Smooth muscle cell of the brain vasculature (primary cell): ENCODE data around the gene FGF1.

Source experiments
- DNase-seq: peaks from one replicate; pipeline ENCODE4 v3.0.0-alpha.2; 2012; ENCODE audit warnings: low read depth, low spot score

FGF1 gene

DNA sequence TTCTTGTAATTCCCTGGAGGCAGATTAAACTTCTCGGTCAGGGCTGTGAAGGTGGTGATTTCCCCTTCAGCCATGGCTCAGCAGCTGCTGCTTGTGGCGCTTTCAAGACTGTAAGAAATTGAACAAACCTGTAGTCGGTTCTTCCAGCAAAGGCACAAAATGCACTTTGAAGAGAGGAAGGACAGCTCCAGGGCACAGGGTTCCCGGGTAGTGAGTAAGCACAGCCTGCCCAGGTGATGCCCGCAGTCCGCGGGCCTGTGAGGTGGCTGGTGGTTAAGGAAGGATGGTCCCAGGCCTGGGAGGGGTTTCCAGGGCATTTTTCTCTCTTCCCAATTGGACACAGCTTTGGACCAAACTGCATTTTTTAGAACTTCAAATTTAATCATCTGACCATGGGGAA, 71.8 kb downstream of the FGF1 start:
- DNase-seq: no peak

DNA sequence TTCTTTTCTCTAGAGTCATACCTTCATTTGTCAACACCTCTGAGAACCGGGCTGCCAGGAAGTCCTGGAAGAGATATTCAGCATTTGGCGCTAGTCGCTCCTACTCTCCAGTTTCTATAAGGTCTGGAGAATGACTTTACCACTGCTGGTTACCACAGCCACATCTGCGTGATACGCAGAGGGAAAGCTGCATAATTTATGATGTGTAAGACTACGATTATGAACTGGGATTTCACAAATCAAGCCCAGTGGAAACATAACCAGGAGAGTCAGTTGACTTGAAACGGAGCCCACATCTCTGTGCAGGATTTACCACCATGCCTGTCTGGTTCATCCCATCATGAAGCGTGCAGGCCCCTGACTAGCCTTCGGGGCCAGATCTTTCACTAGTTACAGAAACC, 72.6 kb downstream of the FGF1 start:
- DNase-seq: no peak

DNA sequence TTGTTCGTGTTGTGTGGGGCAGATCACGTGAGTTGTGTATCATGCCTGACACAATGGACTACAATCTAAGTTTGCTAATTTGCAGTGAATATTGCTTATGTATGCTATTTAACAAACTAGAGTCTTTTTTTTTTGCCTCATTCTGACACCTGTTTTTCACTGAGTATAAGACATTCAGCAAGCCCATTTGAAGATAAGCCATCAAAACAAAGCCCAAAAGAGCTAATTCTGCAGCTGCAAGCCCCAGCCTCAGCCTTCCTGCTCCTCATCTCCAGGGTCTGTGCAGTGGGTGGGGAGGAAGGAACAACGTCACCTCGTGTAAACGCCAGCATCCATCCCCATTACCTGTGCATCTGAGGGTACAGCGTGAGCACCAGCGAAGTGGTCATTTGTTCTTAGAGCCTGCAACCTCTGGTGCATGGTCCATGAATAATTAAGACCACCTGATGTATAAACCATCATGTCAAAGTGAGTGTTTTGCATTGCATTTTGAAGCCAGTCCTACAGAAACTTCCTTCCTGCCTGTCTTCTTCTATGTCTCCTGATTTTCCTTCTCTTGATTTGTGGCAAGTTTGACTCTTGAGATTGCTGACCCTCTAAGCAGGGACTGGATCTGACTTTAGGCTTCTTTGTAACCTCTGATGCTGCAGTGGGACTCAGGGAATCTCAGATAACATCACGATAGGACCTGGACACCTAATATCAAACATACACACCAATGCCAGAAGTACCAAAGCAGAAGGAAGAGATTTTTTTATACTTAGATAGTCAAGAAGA, 73.2 kb downstream of the FGF1 start:
- DNase-seq: no peak

DNA sequence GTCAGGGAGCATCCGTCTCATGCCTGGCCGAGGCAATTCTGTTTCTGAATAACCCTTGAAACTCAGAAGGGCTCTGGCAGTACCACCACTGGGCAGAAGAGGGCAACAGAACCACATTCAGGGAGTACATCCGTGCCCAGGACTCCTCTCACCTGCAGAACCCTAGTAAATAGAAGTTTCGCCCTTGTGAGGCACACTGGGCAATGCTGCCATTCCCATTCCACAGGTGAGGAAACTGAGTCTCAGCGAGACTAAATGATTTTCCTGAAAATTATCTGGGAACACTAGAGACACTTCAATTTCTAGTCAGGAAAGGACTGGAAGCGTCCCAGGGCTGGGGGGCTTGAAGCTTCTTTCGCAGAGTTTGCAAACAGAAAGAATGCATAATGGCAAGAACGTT, 74.7 kb downstream of the FGF1 start:
- DNase-seq: no peak

DNA sequence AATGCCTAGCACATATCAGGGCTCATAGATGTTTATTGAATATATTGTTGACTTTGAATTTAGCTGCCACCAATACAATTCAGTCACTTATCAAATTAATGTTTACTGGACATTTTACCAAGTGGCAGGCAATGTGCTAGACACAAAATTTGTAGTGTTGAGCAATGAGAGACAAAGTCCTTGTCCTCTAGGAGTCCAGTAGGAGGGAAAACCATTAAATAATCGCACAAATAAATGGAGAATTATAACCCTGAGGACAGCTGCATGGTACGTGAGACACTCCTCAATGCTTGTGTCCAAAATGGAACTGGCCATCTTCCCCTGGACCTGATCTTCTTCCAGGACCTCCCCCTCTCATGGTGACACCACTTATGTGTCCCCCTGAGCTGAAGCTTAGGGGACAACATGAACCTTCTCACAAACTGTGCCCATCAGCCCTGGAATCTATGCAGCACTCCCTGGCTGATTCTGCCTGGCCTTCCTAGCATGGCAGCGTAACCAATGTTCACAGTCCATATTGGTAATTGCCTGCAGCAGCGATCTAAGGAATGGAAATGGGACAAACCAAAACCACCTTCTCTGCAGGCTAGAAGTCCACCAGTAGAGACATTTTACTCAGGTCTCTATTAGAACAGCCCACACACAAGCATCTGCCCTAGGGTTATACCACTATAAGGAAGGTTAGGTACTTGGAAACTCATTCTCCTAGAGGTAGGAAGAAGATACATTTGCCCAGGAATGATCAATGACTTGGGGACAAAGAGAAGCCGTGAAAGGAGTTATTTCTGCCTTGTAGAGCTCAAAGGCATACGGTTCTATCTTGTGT, 75.5 kb downstream of the FGF1 start:
- no peak for DNase-seq

DNA sequence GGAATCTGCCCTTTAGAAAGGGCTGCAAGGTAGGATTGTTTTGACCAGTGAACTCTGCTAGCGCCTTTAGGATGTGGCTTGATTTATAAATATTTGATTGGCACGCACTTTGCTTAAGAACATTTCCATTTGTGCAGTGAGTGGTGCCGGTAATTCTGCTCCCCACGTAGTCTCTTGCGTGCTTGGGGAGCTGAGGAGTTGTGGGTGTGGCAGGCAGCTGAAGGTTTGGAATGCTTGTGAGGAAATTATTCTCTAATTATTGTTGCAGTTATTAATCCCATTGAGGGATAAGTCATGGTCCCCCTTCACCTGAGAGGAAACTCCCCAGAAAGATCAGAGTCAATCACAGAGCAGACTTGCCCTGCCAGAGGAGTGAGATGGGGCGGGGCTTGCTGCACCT, 76.7 kb downstream of the FGF1 start:
- no peak for DNase-seq

DNA sequence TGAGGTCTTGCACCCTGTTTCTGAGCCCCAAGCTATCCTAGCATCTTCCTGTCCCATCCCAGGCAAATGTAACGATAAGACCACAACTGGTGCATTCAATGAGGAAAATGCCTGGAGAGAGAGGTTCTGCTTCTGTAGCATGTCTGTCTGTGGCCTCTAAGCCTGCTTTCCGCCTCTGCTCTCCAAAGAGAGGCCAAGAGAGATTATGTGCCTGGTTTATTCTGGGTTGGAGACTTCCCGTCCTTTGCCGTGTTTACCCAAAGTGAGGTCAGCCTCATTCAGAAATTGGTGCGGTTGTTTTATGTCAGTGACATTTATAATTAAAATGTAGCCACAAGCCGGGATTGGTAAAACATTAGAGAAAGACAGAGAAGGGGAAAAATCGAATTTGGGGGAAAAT, 77.8 kb downstream of the FGF1 start:
- DNase-seq: no peak

DNA sequence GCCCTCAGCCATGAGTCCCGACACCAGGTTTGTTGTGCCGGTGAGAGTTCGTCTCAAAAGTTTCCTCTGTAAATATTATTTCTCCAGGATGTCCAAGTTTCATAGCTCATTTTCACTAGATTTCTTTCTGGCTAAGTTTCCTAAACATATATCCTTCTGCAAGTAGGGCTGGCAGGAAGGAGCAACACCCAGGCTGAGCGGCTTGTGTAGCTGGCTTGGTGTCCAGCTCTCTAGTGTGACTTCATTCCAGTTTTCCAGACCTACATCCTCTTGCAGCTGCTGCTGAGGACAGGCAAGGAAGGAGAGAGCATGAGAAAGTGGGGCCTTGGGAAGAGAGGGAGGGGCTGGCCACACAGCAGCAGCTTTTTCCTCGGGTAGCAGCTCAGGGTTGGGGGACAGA, 80.3 kb downstream of the FGF1 start:
- DNase-seq: no peak

DNA sequence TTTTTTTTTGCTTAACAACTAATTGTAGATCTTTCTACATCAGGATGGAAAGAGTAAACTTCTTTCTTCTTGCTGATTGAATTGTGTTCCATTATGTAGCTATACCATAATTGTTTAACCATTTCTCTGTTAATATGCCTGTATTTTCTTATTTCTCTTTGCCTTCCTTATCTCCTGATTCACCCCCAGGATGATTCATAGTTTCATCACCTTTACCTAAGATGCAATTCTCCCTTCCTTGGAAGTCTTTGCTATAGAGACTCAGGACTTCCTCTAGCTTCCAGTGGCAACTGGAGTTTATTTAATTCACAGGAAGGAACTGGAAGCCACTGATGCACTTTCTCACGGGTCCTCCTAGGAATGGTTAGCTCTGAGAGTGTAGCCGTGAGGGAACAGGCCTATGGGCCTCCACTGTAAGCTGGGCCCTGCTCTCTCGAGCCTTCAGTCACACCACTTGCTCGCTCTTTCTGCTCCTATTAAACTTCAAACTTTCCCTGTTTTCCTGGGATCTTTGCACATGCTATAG, 83.1 kb downstream of the FGF1 start:
- DNase-seq: no peak

DNA sequence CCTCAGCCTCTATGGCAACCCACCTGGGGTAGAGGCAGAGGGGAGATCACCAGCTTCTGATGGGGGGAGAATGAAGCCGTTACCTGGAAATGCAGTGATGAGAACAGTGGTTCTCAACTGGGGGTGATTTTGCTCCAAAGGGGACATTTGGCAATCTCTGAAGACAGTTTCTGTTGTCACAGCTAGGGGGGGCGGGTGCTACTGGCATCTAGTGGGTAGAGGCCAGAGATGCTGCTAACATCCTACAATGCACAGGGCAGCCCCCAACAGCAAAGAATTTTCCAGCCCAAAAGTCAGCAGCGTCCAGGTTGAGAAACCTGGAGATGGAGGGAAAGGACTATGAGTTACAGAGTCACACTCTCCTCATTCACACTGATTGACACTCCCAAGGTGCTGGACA, 84.5 kb downstream of the FGF1 start:
- no peak for DNase-seq

DNA sequence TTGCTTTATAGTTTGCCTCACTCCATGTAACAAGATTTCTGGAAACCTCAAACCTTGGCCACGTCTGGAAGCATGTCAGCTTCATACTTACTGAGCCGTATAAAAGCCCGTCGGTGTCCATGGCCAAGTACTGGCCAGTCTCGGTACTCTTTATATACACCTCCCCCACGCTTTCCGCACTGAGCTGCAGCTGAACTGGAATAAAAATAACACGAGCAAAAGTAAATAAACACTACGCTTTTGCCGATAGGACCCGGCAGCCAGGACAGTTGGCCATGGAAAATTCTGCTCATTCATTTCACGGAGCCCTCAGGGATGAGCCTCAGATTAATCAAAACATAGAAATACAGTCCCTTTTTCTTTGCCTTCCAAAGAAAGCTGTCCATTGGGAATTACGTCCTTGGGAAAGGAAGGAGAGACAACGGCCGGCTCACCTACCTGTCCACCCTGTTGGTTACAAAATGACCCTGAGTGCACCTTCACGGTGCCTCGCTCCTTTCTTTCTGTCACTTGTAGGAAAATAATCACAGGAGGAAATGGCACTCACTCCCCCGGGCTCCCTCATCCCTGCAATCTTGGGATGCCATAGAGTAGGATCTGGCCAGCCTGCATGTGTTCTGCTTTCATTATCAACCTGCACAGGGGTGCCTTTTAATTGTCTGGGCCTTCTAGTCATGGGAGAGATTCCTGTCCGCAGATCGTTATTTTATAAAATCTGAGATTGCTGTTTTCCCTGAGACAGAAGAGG, 85.1 kb downstream of the FGF1 start:
- no peak for DNase-seq

DNA sequence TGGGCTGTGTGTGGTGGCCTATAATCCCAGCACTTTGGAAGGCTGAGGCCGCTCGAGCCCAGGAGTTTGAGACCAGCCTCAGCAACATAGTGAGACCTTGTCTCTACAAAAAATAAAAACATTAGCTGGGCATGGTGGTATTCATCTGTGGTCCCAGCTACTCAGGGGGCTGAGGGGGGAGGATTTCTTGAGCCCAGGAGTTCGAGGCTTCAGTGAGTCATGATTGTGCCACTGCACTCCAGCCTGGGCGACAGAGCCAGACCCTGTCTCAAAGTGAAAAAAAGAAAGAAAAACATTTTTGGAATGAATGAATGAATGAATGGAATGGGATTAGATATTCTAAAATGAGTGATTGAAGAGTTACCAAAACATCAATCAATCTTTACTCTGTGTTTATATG, 85.8 kb downstream of the FGF1 start:
- no peak for DNase-seq

DNA sequence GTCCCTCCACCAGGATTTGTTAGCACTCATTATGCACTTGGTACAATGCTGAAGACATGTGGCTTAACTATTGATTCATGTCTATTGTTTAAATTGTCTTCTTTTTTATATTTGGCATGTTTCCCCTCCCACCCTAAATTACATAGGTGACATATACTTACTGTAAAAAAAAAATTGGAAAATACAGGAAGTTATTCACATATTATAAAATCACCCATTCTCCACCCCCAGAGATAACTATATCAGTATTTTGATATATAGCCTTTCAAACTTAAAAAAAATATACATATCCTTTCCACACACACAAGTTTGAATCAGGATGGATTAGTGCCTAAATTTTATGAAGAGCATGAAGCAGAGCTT, 87.6 kb downstream of the FGF1 start:
- no peak for DNase-seq

DNA sequence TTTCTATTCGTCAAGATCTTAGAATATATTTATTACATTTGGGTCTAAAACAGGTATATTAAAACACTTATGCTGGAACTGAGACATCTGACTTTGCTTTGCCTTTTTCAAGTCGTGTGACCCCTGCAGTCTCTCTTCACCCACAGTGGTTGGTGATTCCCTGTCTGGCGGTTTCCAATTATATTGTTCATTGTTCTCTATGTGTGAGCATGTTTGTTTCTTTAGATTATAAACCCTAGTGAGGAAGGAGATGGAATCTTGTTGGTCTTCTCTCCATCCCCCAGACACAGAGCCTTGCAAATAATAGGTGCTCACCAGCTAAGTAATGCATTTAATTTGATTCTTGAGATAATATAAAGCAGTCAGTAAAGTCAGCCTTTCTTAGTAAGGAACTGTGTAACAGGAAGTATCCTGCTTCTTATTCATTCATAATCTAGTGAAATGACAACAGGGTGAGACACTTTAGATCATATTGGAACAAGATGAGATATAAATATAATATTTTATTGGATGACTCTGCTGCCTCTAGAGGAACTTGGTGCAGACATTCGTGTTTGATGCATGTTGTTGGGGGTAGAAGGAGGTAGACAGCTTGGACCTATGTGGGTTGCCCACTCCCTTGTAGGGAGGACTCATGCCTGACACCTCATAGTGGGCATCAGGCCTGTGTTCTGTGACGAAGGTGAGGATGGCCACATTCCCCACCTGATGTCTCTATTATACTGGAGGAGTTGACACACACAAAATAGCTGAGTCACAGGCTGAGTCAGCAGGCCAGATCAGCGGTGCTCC, 88.1 kb downstream of the FGF1 start:
- DNase-seq: no peak

DNA sequence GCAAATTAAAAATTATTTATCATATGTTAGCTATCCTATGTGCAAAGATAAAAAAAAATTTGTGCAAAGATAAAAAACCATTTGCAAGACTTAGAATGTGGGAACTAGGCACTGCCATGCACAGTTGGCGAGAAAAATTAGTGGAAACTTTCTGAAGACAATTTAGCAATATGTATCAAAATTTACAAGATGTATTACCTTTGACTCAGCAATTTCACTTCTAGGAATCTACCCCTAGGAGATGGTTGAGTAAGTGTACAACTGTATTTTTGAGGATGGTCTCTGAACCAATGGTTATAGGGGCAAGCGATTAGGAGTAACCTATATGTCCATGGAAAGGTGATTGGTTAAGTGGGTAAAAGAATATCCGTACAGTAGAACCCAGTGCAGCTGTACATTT, 88.9 kb downstream of the FGF1 start:
- DNase-seq: no peak

DNA sequence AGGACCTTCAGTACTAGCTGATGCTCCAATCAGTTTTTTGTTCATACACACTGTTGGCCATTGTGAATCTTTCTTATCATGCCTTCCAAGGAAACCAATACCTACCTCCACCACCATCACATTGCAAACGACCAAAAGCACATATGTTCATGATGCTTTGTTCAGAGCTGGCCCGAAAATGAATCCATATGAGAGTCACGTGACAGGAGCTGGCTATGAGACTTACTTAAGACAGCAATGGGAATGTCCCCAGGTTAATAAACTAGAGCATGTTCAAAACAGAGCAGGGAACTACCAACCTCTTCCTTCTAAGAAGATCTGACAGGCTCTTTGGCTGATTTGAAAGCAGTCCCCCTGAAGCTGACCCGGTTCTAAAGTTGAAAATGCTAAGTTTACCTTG, 93.5 kb downstream of the FGF1 start:
- DNase-seq: no peak

DNA sequence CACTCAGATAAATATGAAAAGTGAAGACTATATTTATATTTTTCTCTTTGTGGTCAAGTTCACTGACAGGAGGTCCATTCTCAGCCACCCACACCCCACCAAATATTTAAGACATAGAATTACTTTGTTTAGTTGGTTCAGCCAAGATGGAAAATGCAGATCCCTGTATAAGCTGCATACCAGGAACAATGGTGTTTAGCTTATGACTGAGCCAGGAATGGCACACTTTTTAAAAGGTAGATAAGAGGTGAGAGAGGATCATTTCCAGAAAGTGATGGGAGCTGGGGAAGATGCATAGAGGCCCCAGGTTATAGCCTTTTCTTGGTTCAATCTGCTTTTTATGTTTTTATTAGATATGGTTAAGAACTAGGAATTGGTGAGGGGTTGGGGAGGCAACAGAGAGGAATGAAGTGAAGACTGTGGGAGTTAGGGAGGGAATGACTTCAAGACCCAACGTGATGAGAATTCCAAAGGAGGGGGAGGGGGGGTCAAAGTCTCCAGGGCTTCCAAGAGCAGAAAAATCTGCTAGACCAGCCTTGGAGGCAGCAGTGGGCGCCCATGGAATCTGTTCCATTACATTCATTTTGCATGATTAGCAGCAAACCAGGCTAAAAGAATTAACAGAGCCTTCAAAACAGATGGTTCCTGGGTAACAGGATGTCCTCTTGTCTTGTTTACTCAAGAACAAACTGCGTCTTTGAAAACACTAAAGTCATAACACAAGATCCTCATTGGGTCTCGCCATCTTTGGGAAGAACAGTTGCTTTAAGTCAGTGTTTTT, 95.2 kb downstream of the FGF1 start:
- DNase-seq: no peak

DNA sequence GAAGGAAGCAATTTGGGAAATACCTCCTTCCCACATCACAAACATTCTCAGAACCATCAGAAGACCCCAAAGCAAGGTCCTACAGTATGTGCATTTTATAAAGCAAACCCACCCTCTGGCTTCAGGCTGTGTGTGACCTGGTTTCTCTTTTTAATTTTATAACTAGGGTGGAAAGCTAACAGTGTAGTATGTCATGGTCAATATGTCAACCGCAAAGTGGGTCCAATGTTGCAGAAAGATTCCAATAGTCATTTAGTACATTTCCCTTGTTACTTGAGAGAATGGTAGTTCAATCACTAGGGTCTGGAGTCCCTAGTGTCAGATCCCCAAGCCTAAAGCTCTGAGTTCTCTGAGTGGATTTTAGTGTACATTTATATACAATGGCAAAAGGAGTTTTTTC, 96.2 kb downstream of the FGF1 start:
- no peak for DNase-seq

DNA sequence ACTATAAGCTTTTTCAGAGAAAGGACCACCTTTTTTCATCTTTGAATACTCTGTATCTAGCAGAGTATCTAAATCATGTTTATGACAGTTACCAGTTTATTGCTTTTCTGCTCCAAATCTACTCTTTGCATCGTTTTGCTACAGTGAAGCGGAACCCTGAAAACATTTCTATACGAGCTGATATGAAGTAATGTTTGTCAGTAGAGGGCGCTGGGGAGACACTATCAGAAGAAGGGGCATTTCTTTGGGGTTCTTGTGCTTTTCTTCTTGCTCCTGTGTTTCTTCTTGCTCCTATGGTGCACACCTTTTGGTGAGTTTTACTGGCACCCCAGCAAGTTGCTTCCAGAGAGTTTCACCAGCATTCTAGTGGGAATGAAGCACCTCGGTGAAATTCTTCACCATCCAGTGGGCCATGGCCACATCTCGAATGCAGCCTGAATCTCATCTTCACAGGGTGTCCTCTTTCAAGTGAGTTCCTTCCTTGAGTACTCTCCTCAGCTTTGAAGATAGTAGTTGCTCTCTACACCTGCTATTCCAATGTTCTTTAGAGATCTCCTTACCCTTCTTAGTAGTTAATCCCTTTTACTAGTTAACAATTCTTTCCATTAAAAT, 98.4 kb downstream of the FGF1 start:
- no peak for DNase-seq

DNA sequence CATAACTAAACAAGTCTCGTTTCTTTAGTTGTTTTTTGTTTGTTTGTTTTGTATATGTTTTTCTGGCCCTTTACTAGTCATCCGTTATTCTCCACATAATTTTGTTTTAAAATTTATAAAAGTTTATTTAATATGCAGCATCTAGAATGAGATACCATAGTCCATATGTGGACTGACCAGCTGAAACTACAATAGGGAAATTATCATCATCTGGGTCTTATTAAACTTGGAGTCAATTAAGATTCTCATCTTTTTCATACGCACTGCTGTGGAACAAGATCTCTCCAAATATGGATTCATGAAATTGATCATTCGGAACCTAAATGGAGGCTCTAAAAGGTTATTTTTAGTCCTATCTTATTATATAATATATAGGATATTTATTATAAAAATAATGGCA, 99.3 kb downstream of the FGF1 start:
- DNase-seq: no peak
